NCI-H2107 treated with DMSO at 0.1 percent for 48 hours (cell line): ENCODE measurements around the gene LCN2.
"Not testable (repeated sequence)": the region's sequence is repeated elsewhere in the genome, so short reads cannot be mapped to it uniquely, and the experiment has no call there.

ENCODE experiments used
- DNase-seq: peaks from one replicate; lab custom pipeline; 2025; ENCODE audit not compliant: unreplicated experiment; lab: John Stamatoyannopoulos, UW

Gene LCN2

GRCh38 chr9:128166169-128166568 lies 16.9 kb downstream of the LCN2 start:
- no peak for DNase-seq

DNA sequence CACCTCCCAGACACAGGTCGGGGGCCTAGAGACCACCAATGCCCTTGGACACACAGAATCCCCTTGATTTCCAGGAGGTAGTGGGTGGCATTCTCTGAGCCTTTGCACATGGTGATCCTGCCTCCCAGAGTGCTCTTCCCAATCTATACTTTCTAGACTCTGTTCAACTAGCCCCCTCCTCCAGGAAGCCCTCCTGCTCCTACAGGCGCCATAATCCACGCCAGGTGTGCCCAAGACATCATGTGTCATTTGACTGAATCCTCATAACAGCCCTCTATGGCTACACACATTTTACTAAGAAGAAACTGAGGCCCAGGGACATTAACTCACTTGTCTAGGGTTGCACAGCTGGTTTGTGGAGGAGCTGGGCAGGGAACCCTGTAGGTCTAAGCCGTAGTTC lies 18.0 kb downstream of the LCN2 start:
- no peak for DNase-seq

- DNase-seq = no peak
Observed at GRCh38 chr9:128168731-128169308, 19.6 kb downstream of the LCN2 start.

DNA sequence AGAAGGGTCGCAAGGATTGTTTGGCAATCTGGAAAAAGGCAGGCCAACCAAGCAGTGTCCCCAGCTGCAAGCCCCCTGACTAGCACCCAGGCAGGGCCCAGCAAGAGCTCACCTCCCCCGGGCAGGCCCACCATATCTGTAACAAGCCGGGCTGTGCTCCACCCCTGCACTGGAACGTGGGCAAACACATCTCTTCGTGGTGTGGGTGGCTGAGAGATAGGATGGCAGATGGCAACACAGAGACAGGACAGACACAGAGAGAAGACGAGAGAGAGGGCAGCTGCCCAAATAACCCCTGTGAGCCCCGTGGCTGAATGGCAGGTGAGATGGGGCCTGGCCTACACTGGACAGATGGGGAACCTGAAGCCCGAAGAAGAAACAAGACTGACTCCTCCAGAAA lies 20.2 kb downstream of the LCN2 start:
- DNase-seq = no peak

- peak; percentile 85 for DNase-seq
Observed at GRCh38 chr9:128169925-128170324, 20.7 kb downstream of the LCN2 start.

DNA sequence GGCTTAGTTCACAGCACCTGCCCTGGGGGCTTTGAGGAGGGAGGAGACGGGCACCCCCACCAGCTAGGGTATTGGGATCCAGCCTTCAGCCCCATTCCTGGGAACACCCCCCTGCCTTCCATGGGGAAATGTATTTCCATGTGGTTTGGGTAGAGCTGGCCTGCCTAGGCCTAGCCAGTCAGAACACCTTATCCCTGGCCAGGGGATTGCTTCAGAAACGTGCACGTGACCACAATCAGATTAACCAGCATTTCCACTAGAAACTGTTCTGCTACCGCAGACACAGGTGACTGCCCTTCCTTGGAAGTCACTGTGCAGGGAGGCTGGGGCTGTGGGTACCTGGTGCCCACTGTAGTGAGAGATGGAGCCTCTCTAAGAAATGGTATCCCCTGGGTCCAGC lies 24.8 kb downstream of the LCN2 start:
- no peak for DNase-seq

GRCh38 chr9:128175102-128175563 lies 25.9 kb downstream of the LCN2 start:
- no peak for DNase-seq

DNA sequence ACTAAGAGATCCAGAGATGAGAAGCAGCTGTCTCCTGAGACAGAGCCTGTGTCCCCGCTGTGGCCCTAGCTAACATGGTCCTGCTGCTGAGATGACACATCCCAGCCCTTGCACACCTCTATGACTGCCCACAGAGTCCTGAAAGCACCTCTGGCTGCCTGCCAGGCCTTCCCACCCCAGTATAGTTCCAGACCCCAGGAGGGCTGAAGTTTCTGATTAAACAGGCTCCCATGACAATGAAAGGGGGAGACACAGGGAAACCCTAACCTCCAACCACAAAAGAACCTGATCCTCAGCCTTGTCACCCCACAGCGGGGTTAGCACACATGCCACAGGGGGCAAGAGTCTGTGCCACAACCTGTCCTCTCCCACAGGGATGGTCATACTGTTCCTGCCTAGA lies 26.5 kb downstream of the LCN2 start:
- DNase-seq = no peak

DNA sequence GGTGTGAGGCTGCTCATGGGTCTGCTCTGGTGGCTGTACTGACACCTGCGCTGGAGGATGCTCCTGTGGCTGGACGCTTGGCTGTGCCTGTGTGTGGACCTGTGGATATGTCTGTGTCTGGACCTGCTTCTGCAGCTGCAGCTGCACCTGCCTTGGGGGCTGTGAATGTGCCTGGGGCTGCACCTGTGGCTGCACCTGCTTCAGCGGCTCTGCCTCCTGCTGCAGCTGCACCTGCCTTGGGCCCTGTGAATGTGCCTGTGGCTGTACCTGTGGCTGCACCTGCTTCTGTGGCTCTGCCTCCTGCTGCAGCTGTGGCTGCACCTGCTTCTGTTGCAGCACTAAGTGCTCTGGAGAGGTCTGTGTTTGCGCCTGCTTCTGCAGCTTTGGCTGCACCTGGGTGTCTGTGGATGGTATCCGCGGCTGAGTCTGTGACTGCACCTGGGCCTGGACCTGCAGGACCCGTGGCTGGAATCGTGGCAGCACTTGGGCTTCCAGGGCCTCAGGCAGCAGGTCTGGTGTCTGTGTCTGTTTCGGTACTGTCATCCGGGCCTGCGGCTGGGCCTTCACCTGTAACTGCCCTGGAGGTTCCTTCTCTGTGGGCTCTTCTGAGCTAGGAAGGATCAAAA lies 29.7 kb downstream of the LCN2 start:
- no peak for DNase-seq

DNA sequence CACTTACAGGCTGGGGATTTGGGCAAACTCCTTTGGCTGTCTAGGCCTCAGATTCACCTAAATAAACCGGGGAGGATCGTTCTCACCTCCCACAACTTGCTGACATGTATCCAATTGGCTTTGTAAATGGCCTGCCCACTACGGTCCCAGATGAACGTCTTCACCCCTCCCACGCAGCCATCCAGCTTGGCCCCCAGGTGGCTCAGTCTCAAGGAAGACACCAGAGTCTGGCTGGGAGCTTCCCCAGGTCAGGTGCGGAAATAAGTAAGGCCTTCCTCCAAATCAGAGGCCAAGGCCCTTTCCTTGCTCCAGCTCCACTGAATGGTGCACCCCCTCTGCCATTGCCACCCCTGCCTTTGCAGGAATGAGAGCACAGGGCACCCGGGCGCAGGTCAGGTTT lies 30.7 kb downstream of the LCN2 start:
- no peak for DNase-seq

- DNase-seq = no peak
Observed at GRCh38 chr9:128180447-128180846, 31.2 kb downstream of the LCN2 start.

DNA sequence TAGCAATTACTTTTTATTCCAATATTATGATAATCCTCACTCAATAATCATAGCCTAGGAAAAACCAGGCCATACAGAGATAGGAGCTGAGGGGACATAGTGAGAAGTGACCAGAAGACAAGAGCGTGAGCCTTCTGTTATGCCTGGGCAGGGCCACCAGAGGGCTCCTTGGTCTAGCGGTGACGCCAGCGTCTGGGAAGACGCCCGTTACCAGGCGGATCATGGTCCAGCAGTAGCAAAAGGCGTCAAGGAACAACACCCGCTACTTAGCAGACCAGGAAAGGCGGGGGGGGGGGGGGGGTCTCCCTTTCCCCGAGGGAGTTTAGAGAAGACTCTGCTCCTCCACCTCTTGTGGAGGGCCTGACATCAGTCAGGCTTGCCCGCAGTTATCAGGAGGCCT lies 32.2 kb downstream of the LCN2 start:
- not testable (repeated sequence) for DNase-seq

- no peak for DNase-seq
Observed at GRCh38 chr9:128182893-128183588, 33.8 kb downstream of the LCN2 start.

- DNase-seq = no peak
Observed at GRCh38 chr9:128185979-128186965, 37.0 kb downstream of the LCN2 start.

GRCh38 chr9:128187361-128187760 lies 38.1 kb downstream of the LCN2 start:
- DNase-seq = no peak

DNA sequence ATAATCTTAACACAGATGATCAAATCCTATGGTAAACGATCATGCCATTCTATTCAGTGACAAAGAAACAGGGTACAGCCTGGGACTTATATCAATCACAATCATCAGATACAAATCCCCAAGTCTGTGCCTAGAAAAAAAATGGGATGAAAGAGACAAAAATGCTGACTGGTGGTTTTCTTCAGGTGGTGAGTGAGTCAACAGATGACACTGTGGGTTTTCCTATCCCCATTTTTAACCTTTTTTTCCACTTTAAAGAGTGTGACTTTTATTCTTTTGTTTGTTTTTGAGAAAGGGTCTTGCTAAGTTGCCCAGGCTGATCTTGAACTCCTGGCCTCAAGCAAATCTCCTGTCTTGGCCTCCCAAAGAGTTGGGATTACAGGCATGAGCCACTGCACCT lies 39.0 kb downstream of the LCN2 start:
- no peak for DNase-seq

- DNase-seq = no peak
Observed at GRCh38 chr9:128190013-128190412, 40.8 kb downstream of the LCN2 start.

- DNase-seq = no peak
Observed at GRCh38 chr9:128190516-128191405, 41.5 kb downstream of the LCN2 start.

GRCh38 chr9:128191406-128192046 lies 42.3 kb downstream of the LCN2 start, which contains the start of gene CIZ1:
CIZ1 (minus strand) TSS chr9:128191572; CDS start chr9:128190857, 715 bp downstream.
- DNase-seq = no peak
